SW 1271 (cell line): ENCODE data around the gene GRID2.
"Not testable (repeated sequence)": the region's sequence is repeated elsewhere in the genome, so short reads cannot be mapped to it uniquely, and the experiment has no call there.

ENCODE experiments used
- DNase-seq, 2 experiments: peaks; one replicate each; lab custom pipeline; 2025; lab: John Stamatoyannopoulos, UW

GRID2 gene

GRCh38 chr4:93199492-93199891 lies 895.7 kb downstream of the GRID2 start:
- DNase-seq: peak in 1 of 2 experiments; percentile 21

- DNase-seq: no peak
Observed at GRCh38 chr4:93201471-93202096, 897.8 kb downstream of the GRID2 start.

- DNase-seq: no peak
Observed at GRCh38 chr4:93203708-93204107, 899.9 kb downstream of the GRID2 start.

GRCh38 chr4:93212250-93212649 lies 908.5 kb downstream of the GRID2 start:
- no peak for DNase-seq

GRCh38 chr4:93216646-93217045 lies 912.9 kb downstream of the GRID2 start:
- DNase-seq: no peak

GRCh38 chr4:93217431-93217830 lies 913.7 kb downstream of the GRID2 start:
- no peak for DNase-seq

- DNase-seq: no peak
Observed at GRCh38 chr4:93221771-93222170, 918.0 kb downstream of the GRID2 start.

- no peak for DNase-seq
Observed at GRCh38 chr4:93228021-93228420, 924.3 kb downstream of the GRID2 start.

- no peak for DNase-seq
Observed at GRCh38 chr4:93232883-93233282, 929.1 kb downstream of the GRID2 start.

GRCh38 chr4:93237521-93237920 lies 933.8 kb downstream of the GRID2 start:
- no peak for DNase-seq

GRCh38 chr4:93243262-93243661 lies 939.5 kb downstream of the GRID2 start:
- DNase-seq: no peak

GRCh38 chr4:93261207-93261606 lies 957.4 kb downstream of the GRID2 start:
- no peak for DNase-seq

GRCh38 chr4:93263166-93263565 lies 959.4 kb downstream of the GRID2 start:
- no peak for DNase-seq

GRCh38 chr4:93267747-93268146 lies 964.0 kb downstream of the GRID2 start:
- no peak for DNase-seq

- no peak for DNase-seq
Observed at GRCh38 chr4:93285346-93285745, 981.6 kb downstream of the GRID2 start.

- no peak for DNase-seq
Observed at GRCh38 chr4:93289241-93289640, 985.5 kb downstream of the GRID2 start.

- no peak for DNase-seq
Observed at GRCh38 chr4:93289831-93290230, 986.1 kb downstream of the GRID2 start.

- no peak for DNase-seq
Observed at GRCh38 chr4:93299118-93299517, 995.4 kb downstream of the GRID2 start.

GRCh38 chr4:93300780-93301555 lies 997.2 kb downstream of the GRID2 start:
- not testable (repeated sequence) for DNase-seq

- DNase-seq: no peak
Observed at GRCh38 chr4:93302310-93302709, 998.5 kb downstream of the GRID2 start.

- no peak for DNase-seq
Observed at GRCh38 chr4:93303440-93303839, 999.7 kb downstream of the GRID2 start.

GRCh38 chr4:93312299-93312698 lies 1008.5 kb downstream of the GRID2 start:
- no peak for DNase-seq

- no peak for DNase-seq
Observed at GRCh38 chr4:93313197-93313596, 1009.4 kb downstream of the GRID2 start.

GRCh38 chr4:93317057-93317456 lies 1013.3 kb downstream of the GRID2 start:
- DNase-seq: no peak
